GM12872 (cell line): ENCODE measurements around the gene TBC1D22A.

Source experiments
- CTCF ChIP-seq: IDR thresholded peaks from 3 replicates; pipeline ENCODE4 v1.5.1; 2011; ENCODE audit warnings: low read depth, mild to moderate bottlenecking, low read length, moderate library complexity; ENCODE audit not compliant: insufficient read depth

Gene TBC1D22A

GRCh38 chr22:46977656-46978343 is 215.3 kb downstream of the TBC1D22A start:
- no peak for TF ChIP-seq CTCF

GRCh38 chr22:46979506-46979905 is 217.1 kb downstream of the TBC1D22A start:
- TF ChIP-seq CTCF, result no peak

GRCh38 chr22:46980392-46980791 is 217.9 kb downstream of the TBC1D22A start:
- TF ChIP-seq CTCF, result no peak

GRCh38 chr22:46982635-46983034 is 220.2 kb downstream of the TBC1D22A start:
- TF ChIP-seq CTCF, result no peak

GRCh38 chr22:46983046-46983445 is 220.6 kb downstream of the TBC1D22A start:
- no peak for TF ChIP-seq CTCF

- no peak for TF ChIP-seq CTCF
These were observed 222.5 kb downstream of the TBC1D22A start for GRCh38 chr22:46984751-46985506.

- TF ChIP-seq CTCF, result no peak
These were observed 223.0 kb downstream of the TBC1D22A start for GRCh38 chr22:46985507-46985882.
